GM13977 (cell line): ENCODE measurements around the gene CPEB3.

Experiments used
- DNase-seq: peaks from one replicate; pipeline ENCODE4 v3.0.0; 2012; ENCODE audit warnings: low spot score
- CTCF ChIP-seq: IDR thresholded peaks from 2 replicates; pipeline ENCODE4 v1.5.1; 2012; ENCODE audit warnings: mild to moderate bottlenecking, control low read depth; ENCODE audit not compliant: insufficient read depth; ENCODE audit errors: extremely low read depth, missing control alignments
- in situ Hi-C: fragments of 300-500 bp; cut with MboI; formaldehyde crosslinking; loops from one replicate; pipeline ENCODE4 v1.12.0; 2022; ENCODE audit warnings: low sequenced_read_pairs, low pct_unique_long_range_greater_than_20kb, mixed read lengths, inconsistent platforms; ENCODE audit not compliant: unreplicated experiment

CPEB3 gene

GRCh38 chr10:92162541-92162940, 128.3 kb downstream of the CPEB3 start:
- TF ChIP-seq CTCF = no peak
- in situ Hi-C loops = no loop called here
- DNase-seq = no peak

GRCh38 chr10:92156874-92157773, 133.8 kb downstream of the CPEB3 start:
- no peak for TF ChIP-seq CTCF
- in situ Hi-C loops = no loop called here
- no peak for DNase-seq

GRCh38 chr10:92150823-92151222, 140.1 kb downstream of the CPEB3 start:
- TF ChIP-seq CTCF = no peak
- no peak for DNase-seq
- in situ Hi-C loops = no loop called here

- no peak for TF ChIP-seq CTCF
- no peak for DNase-seq
- in situ Hi-C loops = no loop called here
Observed at GRCh38 chr10:92149261-92149660, 141.6 kb downstream of the CPEB3 start.

GRCh38 chr10:92146781-92147180, 144.1 kb downstream of the CPEB3 start:
- no peak for DNase-seq
- no peak for TF ChIP-seq CTCF
- in situ Hi-C loops = no loop called here

GRCh38 chr10:92146107-92146506, 144.8 kb downstream of the CPEB3 start:
- in situ Hi-C loops = no loop called here
- TF ChIP-seq CTCF = no peak
- DNase-seq = no peak
